ENCODE results near the gene KRT86.
"Not testable (repeated sequence)": the region's sequence is repeated elsewhere in the genome, so short reads cannot be mapped to it uniquely, and the experiment has no call there.

- not testable (repeated sequence) for TF ChIP-seq TAF1 (IDR thresholded peaks at IDR 0.05; ENCODE audit: borderline replicate concordance, low read depth, low read length); RAD21 (IDR thresholded peaks at IDR 0.05; ENCODE audit: low read length); SIN3A (IDR thresholded peaks at IDR 0.05; ENCODE audit: borderline replicate concordance, low read depth, low read length); MAX (IDR thresholded peaks at IDR 0.05; ENCODE audit: low read depth); USF1 (IDR thresholded peaks at IDR 0.05; ENCODE audit: borderline replicate concordance, low read depth); REST (IDR thresholded peaks at IDR 0.05; ENCODE audit: low read depth, low read length); IRF3 (IDR thresholded peaks at IDR 0.05; ENCODE audit: low read depth, low read length); CHD2 (IDR thresholded peaks at IDR 0.05; ENCODE audit: low read length, partially characterized antibody)
- TF ChIP-seq CTCF (IDR thresholded peaks at IDR 0.05) = peak; percentile 40
Observed at GRCh38 chr12:52286857-52287785, 12.7 kb downstream of the KRT86 start.
